Stimulated activated CD4-positive, alpha-beta T cell treated with anti-CD3 and anti-CD28 coated beads, TNF-alpha, amount 100 ng/mL, for 4 hours (primary cell): ENCODE results near the gene MTHFSD.

Experiments
- DNase-seq, 3 experiments: peaks; one replicate each; pipeline ENCODE4 v3.0.0-alpha.2; 2020; ENCODE audit warnings: low read depth in 3 of 3

The MTHFSD gene

GRCh38 chr16:86502856-86503748 is 51.9 kb downstream of the MTHFSD start:
- DNase-seq = no peak

GRCh38 chr16:86501989-86502855 is 52.8 kb downstream of the MTHFSD start:
- DNase-seq = no peak

- DNase-seq = no peak
These were observed 54.1 kb downstream of the MTHFSD start for GRCh38 chr16:86500708-86501510.

- no peak for DNase-seq
These were observed 54.9 kb downstream of the MTHFSD start for GRCh38 chr16:86499889-86500707.

- DNase-seq = no peak
These were observed 55.6 kb downstream of the MTHFSD start for GRCh38 chr16:86499440-86499786.

- no peak for DNase-seq
These were observed 56.2 kb downstream of the MTHFSD start for GRCh38 chr16:86498671-86499439.

GRCh38 chr16:86498155-86498670 is 56.8 kb downstream of the MTHFSD start:
- no peak for DNase-seq

GRCh38 chr16:86497551-86498021 is 57.4 kb downstream of the MTHFSD start:
- DNase-seq = no peak

- no peak for DNase-seq
These were observed 58.0 kb downstream of the MTHFSD start for GRCh38 chr16:86496929-86497461.

- no peak for DNase-seq
These were observed 58.6 kb downstream of the MTHFSD start for GRCh38 chr16:86496262-86496928.

GRCh38 chr16:86495756-86496261 is 59.2 kb downstream of the MTHFSD start:
- DNase-seq = no peak

- DNase-seq = no peak
These were observed 59.7 kb downstream of the MTHFSD start for GRCh38 chr16:86495357-86495701.

- DNase-seq = no peak
These were observed 60.3 kb downstream of the MTHFSD start for GRCh38 chr16:86494565-86495356.

GRCh38 chr16:86494039-86494564 is 60.9 kb downstream of the MTHFSD start:
- no peak for DNase-seq

- DNase-seq = no peak
These were observed 61.9 kb downstream of the MTHFSD start for GRCh38 chr16:86492961-86493629.

GRCh38 chr16:86492267-86492960 is 62.6 kb downstream of the MTHFSD start:
- DNase-seq = no peak

- DNase-seq = no peak
These were observed 63.4 kb downstream of the MTHFSD start for GRCh38 chr16:86491640-86492023.
